ENCODE results near the gene RTP5. TPM values are rescaled to one million over a fixed set of nuclear protein-coding genes. Genes with fewer than 3 reads are reported as not detected.

The RTP5 gene
- total RNA-seq, 1 experiment from 2014 or later = not detected

DNA sequence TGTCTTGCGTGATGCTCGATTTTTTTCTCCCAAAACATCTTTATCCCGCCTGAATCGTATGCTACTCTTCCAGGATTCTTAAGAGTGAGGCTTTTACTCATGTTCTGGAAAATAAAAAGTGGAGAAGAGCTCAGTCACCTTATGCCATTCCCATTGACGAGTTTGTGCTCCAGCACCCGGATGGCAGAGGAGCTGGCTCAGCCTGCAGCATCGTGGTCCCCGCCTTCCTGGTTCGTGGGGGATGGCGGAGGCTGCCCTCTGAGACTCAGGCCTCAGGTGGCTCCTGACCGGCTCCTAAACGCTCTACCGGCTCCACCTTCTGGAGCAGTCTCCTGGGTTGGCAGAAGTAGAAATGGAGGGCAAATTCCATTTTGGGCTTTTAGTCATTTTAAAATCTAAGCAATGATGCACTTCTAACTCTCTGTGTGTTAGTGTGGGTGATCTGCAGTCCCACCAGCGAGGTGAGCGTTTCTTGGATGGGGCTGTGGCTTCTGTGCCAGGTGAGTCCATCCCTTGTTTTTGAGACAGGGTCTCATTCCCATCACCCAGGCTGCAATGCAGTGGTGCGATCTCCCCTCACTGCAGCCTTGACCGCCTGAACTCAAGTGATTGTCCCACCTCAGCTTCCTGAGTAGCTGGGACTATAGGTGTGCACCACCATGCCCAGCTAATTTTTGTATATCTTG lies 27.8 kb downstream of the RTP5 start:
- Mint-ChIP-seq H3K4me1 (peaks cover 20 to 34% of the 10 kb centered on the region in 2 experiments), H3K27ac (peak overlapping the region in 1 of 3 experiments; percentile 58; a peak in 1 of 7 replicates), H3K4me3 (no peak overlapping the region), H3K27me3 (ENCODE audit: low read depth) (peaks cover 3% of the 10 kb centered on the region; the same call in 1 of the 2 replicates), H3K9me3 (no peaks in the 10 kb centered on the region; a peak in 2 of 5 replicates), H3K36me3 (ENCODE audit: insufficient read depth in 1 of 3, low read depth in 3 of 3) (peaks cover 0 to 7% (median 0%) of the 10 kb centered on the region in 3 experiments; a peak in 3 of 7 replicates)
- H3K9me3 ChIP-seq (ENCODE audit: control insufficient read depth, low read depth, low read length) = no peaks in the 10 kb centered on the region
- H3K79me1 ChIP-seq (ENCODE audit: insufficient read depth, low read depth, low read length, poor library complexity, severe bottlenecking) = no peaks in the 10 kb centered on the region
- H3K4me1 ChIP-seq (ENCODE audit: insufficient read depth, low read length) = no peaks in the 10 kb centered on the region; the same call in 1 of the 2 replicates
- H4K91ac ChIP-seq (ENCODE audit: insufficient read length, low read depth, low read length) = no peak overlapping the region
- no peaks in the 10 kb centered on the region; the same call in 1 of the 2 replicates for H3K27me3 ChIP-seq (ENCODE audit: insufficient read depth, low read length)
- H3K4ac ChIP-seq (ENCODE audit: low read depth, low read length) = no peak overlapping the region
- no peak overlapping the region for H3K56ac ChIP-seq (ENCODE audit: insufficient read length, low read depth, low read length)
- no peak overlapping the region for H3K4me2 ChIP-seq (ENCODE audit: insufficient read depth, insufficient read length, low read length)
- H2BK5ac ChIP-seq (ENCODE audit: insufficient read length, low read length) = no peak overlapping the region
- no CpG with 5 or more reads among the region's 17 CpGs for WGBS (ENCODE audit: extremely low coverage, insufficient read length, low lambda C conversion rate)
- no peak overlapping the region for H3K14ac ChIP-seq (ENCODE audit: insufficient read depth, low read length)
- DNase-seq = peak; percentile 22
- H2BK120ac ChIP-seq (ENCODE audit: low read depth, low read length, poor library complexity, severe bottlenecking) = no peak overlapping the region
- no peak overlapping the region for H3K27ac ChIP-seq (ENCODE audit: insufficient read length, low read depth, low read length)
- H3K9ac ChIP-seq (ENCODE audit: extremely low read depth, insufficient read length, low read length) = no peak overlapping the region
- no peak overlapping the region for H4K8ac ChIP-seq (replicated peaks; ENCODE audit: insufficient read length, low read depth, low read length)
- H4K20me1 ChIP-seq (ENCODE audit: control insufficient read depth, insufficient read depth, insufficient read length) = no peaks in the 10 kb centered on the region
- H2AFZ ChIP-seq (ENCODE audit: low read length) = no peak overlapping the region
- peaks cover 5% of the 10 kb centered on the region for H3K23me2 ChIP-seq (ENCODE audit: insufficient read length, low read depth, low read length, poor library complexity, severe bottlenecking)
- H2BK20ac ChIP-seq (ENCODE audit: low read depth, low read length, poor library complexity, severe bottlenecking) = no peak overlapping the region
- no peaks in the 10 kb centered on the region for H3K79me2 ChIP-seq (ENCODE audit: insufficient read depth, low read length)
- H4K5ac ChIP-seq (ENCODE audit: insufficient read length, low read depth, low read length) = no peak overlapping the region
- no peak overlapping the region for H3T11ph ChIP-seq (ENCODE audit: low read length)
- TF ChIP-seq CTCF (conservative IDR thresholded peaks at IDR 0.05) = no peak
- H2AK5ac ChIP-seq (ENCODE audit: insufficient read length, low read length) = no peak overlapping the region
- H3K23ac ChIP-seq (ENCODE audit: insufficient read length, low read depth, low read length) = no peak overlapping the region
- H2BK12ac ChIP-seq (ENCODE audit: insufficient read length, low read depth, low read length) = no peak overlapping the region
- no peak overlapping the region for H2BK15ac ChIP-seq (ENCODE audit: low read depth, low read length)
- H3K18ac ChIP-seq (ENCODE audit: insufficient read length, low read depth, low read length) = no peak overlapping the region

Data from H9 (cell line).